Loucy (cell line): ENCODE measurements around the gene RELL1.

Source experiments
- H2AFZ ChIP-seq: fragments of 200-600 bp; sonication (generic); 2 replicates; pipeline ENCODE4 v1.6.0; 2016; ENCODE audit warnings: antibody characterized with exemption, mild to moderate bottlenecking, low read length, moderate library complexity
- H3F3A ChIP-seq: fragments of 200-600 bp; 2 replicates; pipeline ENCODE4 v1.6.0; 2016; ENCODE audit warnings: antibody characterized with exemption, low read depth, mild to moderate bottlenecking
- H3K27me3 ChIP-seq: fragments of 200-600 bp; sonication (generic); 2 replicates; pipeline ENCODE4 v1.6.1; 2014; ENCODE audit warnings: low read length, mild to moderate bottlenecking; ENCODE audit not compliant: insufficient read depth, poor library complexity, severe bottlenecking
- H3K36me3 ChIP-seq: fragments of 200-600 bp; sonication (generic); 2 replicates; pipeline ENCODE4 v1.6.1; 2016; ENCODE audit warnings: low read length; ENCODE audit not compliant: insufficient read depth
- H3K4me1 ChIP-seq: fragments of 200-600 bp; sonication (generic); 2 replicates; pipeline ENCODE4 v1.5.1; 2014; ENCODE audit warnings: low read length, mild to moderate bottlenecking; ENCODE audit not compliant: insufficient read depth, poor library complexity, severe bottlenecking
- H3K4me2 ChIP-seq: fragments of 200-600 bp; sonication (generic); 2 replicates; pipeline ENCODE4 v1.6.0; 2014; ENCODE audit warnings: antibody characterized with exemption, low read length, low read depth, mild to moderate bottlenecking; ENCODE audit not compliant: poor library complexity, severe bottlenecking
- H3K4me3 ChIP-seq: fragments of 200-600 bp; sonication (generic); 2 replicates; pipeline ENCODE4 v1.5.1; 2014; ENCODE audit warnings: low read length, mild to moderate bottlenecking, mixed read lengths; ENCODE audit not compliant: poor library complexity, severe bottlenecking
- H3K79me2 ChIP-seq: fragments of 200-600 bp; sonication (generic); 2 replicates; pipeline ENCODE4 v1.6.1; 2014; ENCODE audit warnings: low read length; ENCODE audit not compliant: insufficient read depth
- H3K9ac ChIP-seq: fragments of 200-600 bp; sonication (generic); 2 replicates; pipeline ENCODE4 v1.6.0; 2014; ENCODE audit warnings: mild to moderate bottlenecking, low read depth, low read length, moderate library complexity; ENCODE audit not compliant: poor library complexity, severe bottlenecking
- H3K9me2 ChIP-seq: fragments of 200-600 bp; sonication (generic); replicated peaks from 2 replicates; pipeline ENCODE4 v1.6.1; 2016; ENCODE audit warnings: low read depth, low read length, mixed read lengths
- H3K9me3 ChIP-seq: fragments of 200-600 bp; sonication (generic); 2 replicates; pipeline ENCODE4 v1.6.1; 2014; ENCODE audit warnings: mild to moderate bottlenecking, antibody characterized with exemption, low read length, low read depth; ENCODE audit not compliant: insufficient read depth
- H4K20me1 ChIP-seq: fragments of 200-600 bp; sonication (generic); 2 replicates; pipeline ENCODE4 v1.6.0; 2014; ENCODE audit warnings: antibody characterized with exemption, low read length, mild to moderate bottlenecking; ENCODE audit not compliant: insufficient read depth, poor library complexity, severe bottlenecking
- EZH2phosphoT487 ChIP-seq: fragments of 200-600 bp; IDR thresholded peaks from 2 replicates; pipeline ENCODE4 v1.6.1; 2018; ENCODE audit warnings: antibody characterized with exemption, mild to moderate bottlenecking, moderate library complexity, borderline replicate concordance
- TF ChIP-seq, protein P1 (sequence below): fragments of 200-600 bp; sonication (generic); conservative IDR thresholded peaks from 2 replicates; pipeline ENCODE4 v1.5.1; 2014; ENCODE audit warnings: mild to moderate bottlenecking, antibody characterized with exemption, low read length

The RELL1 gene

DNA sequence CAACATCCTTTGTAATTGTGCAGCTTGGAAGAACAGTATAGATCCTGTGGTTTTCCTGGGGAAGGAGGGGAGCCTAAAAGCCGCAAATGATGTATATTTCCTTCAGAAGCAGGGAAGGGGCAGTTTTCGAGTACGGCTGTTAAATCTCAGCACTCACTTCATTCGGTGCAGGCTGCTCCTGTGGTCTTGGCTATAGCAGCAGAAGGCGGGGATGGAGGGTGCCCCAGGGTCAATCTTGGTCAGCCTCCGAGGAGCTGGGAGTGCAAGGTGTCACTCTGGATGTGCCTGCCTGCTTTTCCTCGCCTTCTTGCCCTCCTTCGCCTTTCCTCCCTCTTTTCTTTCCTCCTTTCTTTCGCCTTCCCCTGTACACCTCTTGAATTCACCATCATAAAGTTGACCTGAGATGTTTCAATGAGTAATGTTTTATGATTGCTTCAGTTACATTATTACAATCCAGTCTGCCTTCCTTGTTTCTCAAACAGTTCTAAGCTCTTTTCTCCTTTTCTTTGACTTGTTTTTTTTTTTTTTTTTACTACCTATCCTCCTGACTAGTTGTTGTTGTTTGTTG lies 101.6 kb downstream of the RELL1 start:
- TF ChIP-seq, protein P1, sequence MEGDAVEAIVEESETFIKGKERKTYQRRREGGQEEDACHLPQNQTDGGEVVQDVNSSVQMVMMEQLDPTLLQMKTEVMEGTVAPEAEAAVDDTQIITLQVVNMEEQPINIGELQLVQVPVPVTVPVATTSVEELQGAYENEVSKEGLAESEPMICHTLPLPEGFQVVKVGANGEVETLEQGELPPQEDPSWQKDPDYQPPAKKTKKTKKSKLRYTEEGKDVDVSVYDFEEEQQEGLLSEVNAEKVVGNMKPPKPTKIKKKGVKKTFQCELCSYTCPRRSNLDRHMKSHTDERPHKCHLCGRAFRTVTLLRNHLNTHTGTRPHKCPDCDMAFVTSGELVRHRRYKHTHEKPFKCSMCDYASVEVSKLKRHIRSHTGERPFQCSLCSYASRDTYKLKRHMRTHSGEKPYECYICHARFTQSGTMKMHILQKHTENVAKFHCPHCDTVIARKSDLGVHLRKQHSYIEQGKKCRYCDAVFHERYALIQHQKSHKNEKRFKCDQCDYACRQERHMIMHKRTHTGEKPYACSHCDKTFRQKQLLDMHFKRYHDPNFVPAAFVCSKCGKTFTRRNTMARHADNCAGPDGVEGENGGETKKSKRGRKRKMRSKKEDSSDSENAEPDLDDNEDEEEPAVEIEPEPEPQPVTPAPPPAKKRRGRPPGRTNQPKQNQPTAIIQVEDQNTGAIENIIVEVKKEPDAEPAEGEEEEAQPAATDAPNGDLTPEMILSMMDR, result no peak
- no peak for TF ChIP-seq EZH2phosphoT487
- Histone ChIP-seq H3K36me3 (no peaks in the 10 kb centered on the region), H2AFZ (no peak overlapping the region), H3K4me1 (no peaks in the 10 kb centered on the region), H3K9me3 (no peaks in the 10 kb centered on the region), H4K20me1 (no peaks in the 10 kb centered on the region), H3K9me2 (no peaks in the 10 kb centered on the region), H3K79me2 (no peaks in the 10 kb centered on the region), H3K4me2 (no peak overlapping the region), H3K9ac (no peak overlapping the region), H3K27me3 (no peaks in the 10 kb centered on the region), H3F3A (no peaks in the 10 kb centered on the region), H3K4me3 (no peak overlapping the region)

DNA sequence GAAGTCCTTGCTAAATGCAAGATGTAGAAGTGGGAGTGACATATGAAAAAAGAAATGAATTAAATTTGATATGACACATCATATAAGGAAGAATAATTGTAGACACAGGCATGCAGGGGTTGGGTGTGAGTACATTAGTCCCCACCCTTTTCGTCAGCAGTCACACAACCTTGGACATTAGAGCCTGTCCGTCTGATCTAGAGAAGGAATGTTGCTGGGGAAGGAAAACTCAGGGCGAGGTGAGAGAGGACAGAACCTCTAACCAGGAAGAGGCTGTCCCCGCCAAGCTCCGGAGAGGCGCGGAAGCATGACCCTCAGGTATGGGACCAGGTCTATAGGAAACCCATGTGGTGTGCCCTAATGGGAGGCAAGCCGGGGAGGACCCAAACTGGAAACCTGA lies 102.1 kb downstream of the RELL1 start:
- no peak overlapping the region for H3K9ac ChIP-seq
- no peaks in the 10 kb centered on the region for H4K20me1 ChIP-seq
- H3K79me2 ChIP-seq, result no peaks in the 10 kb centered on the region
- no peak for TF ChIP-seq EZH2phosphoT487
- TF ChIP-seq, protein P1, result no peak
- no peak overlapping the region for H3K4me3 ChIP-seq
- H2AFZ ChIP-seq, result no peak overlapping the region
- no peaks in the 10 kb centered on the region for H3K27me3 ChIP-seq
- no peaks in the 10 kb centered on the region for H3K4me1 ChIP-seq
- H3K9me3 ChIP-seq, result no peaks in the 10 kb centered on the region
- no peaks in the 10 kb centered on the region for H3K9me2 ChIP-seq
- H3K4me2 ChIP-seq, result no peak overlapping the region
- no peaks in the 10 kb centered on the region for H3K36me3 ChIP-seq
- H3F3A ChIP-seq, result no peaks in the 10 kb centered on the region

DNA sequence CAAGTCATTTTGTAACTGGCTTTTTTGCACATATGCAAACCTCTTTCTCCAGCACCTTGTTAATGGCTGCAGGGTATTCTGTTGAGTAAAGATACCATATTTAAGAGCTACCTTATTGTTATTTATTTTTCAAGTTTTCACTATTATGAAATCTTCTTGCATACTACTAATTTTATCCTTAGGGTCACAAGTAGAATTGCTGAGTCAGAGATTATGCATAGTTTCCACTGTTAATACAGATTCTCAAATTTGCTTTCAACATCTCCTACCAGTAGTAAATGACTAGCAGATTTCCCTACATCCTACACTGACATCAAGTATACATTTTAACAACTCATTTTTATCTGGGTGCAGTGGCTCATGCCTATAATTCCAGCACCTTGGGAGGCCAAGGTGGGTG lies 112.6 kb downstream of the RELL1 start:
- Histone ChIP-seq H2AFZ (no peak overlapping the region), H3K9ac (no peak overlapping the region), H3K9me2 (no peaks in the 10 kb centered on the region), H3K4me2 (no peak overlapping the region), H3K36me3 (no peaks in the 10 kb centered on the region), H3K9me3 (no peaks in the 10 kb centered on the region), H3K79me2 (no peaks in the 10 kb centered on the region), H3K4me1 (no peaks in the 10 kb centered on the region), H3K4me3 (no peak overlapping the region), H3K27me3 (no peaks in the 10 kb centered on the region), H4K20me1 (no peaks in the 10 kb centered on the region), H3F3A (no peaks in the 10 kb centered on the region)
- no peak for TF ChIP-seq EZH2phosphoT487
- TF ChIP-seq, protein P1, result no peak
